GM21737 (cell line): ENCODE data around the gene SUCLA2.

ENCODE experiments used
- ATAC-seq: cut with Tn5 transposase; IDR thresholded peaks from one replicate; pipeline ENCODE4 v1.9.1; 2021; ENCODE audit warnings: mild to moderate bottlenecking, moderate library complexity; ENCODE audit not compliant: unreplicated experiment

The SUCLA2 gene

DNA sequence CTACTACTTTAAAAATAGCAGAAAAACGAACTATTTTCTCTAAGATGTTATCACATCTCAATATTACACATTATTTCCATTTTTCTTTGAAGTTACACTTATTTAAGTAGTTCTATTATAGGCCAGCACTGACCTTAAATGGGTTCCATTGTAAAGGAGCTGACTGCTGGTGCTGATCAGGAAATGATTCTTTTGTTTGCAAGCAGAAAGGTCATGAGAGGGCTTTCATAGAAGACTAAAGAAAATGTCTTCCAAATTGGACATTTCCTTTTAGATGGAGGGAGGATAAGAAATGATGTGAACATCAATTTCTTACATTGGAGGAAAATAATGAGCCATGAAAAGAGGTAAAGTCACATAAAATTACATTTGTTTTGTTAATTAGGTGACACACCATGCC lies 96.2 kb downstream of the SUCLA2 start:
- no peak for ATAC-seq

DNA sequence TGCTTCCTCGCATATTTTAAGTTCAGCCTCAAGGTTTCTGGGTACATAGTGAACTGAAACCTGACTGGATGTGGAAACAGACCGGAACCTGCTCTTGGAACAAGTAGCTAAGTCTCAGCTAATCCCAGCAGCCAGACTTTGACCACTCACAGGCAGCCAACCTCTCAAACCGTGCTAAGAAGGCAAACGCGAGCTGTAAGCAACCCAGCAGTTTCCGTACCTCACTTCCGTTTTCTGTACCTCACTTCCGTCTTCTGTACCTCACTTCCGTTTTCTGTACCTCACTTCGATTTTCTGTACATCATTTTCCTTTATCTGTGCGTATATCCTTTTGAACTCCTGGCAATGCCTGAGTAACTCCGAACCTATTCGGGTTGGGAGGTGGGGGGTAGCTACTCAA lies 96.8 kb downstream of the SUCLA2 start:
- ATAC-seq: no peak

DNA sequence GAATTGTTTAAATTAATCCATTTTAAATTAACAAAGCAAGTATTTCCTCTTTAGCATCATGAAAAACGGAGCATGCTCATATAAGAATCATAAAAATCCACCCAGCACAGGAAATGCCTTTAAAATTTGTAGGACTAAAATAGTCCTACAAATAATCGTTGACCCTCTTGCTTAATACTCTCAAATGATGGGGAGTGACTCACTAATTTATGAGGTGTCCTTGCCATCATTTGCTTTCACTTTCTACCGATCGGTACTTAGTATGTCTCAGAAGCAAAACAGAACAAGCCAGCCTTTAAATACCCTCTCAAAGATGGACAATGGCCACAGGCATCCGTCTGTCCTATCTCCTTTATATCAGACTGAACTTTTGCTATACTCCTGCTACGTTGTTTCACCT lies 97.2 kb downstream of the SUCLA2 start:
- ATAC-seq: no peak

DNA sequence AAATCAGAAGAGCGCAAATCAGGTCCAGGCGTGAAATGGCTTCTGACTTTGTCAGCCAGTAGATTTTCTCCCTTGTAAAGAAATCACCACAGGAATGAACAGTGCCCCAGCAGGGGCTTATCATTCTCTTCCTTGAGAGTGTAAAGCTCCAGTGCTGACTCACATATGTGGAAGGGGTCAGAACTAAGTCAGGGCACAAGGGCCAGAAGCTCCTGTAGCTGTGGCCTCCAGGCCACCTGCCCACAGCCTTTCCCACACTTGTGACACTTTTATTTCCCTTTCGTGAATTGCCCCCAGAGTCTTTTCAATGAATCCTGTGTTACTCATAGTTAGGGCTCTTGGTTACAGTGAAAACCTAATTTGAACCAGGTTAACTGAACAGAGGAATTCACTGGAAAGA lies 99.6 kb downstream of the SUCLA2 start:
- no peak for ATAC-seq

DNA sequence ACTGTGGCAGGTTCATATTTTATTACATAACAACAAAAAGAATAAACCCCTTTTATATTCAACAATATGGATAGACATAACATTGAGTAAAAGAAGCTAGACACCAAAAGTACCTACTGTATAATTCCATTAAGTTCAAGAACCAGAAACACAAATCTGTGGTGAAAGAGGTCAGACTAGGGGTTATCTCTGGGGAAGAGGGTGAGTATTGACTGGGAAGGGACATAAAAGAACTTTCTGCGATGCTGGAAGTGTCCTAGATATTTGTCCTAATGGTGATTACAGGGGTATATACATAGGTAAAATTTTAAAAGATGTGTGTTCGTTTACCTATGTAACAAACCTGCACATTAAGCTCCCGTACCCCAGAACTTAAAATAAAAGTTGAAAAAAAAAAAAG lies 103.0 kb downstream of the SUCLA2 start:
- no peak for ATAC-seq

DNA sequence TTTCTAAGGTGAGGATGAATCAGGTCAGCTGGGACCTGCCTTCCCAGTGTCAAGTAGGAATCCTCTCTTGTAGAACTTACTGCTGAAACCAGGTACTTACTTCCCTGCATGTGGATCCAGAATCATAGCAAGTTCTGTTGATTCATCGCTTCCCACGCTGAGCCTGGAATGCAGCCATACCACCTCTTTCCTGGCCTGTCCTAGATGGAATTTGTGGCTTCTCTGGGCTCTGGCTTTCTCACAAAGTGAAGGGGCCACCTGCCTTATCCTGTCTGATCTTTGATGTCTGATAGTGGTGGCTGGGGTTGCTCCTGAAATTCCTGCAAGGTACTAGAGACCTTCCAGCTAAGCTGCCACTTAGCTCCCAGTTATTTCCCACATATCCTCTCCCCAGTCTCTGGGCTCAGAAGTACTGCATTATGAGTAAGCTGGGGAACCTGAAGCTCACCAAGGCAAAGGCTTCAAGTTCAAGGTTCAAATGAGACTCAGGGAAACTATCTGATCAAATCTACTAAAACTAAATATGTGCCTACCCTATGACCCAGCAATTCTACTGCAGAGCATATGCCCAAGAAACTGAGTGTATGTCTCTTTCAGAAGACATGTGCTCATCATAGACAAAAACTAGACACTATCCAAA lies 103.5 kb downstream of the SUCLA2 start:
- ATAC-seq: no peak

DNA sequence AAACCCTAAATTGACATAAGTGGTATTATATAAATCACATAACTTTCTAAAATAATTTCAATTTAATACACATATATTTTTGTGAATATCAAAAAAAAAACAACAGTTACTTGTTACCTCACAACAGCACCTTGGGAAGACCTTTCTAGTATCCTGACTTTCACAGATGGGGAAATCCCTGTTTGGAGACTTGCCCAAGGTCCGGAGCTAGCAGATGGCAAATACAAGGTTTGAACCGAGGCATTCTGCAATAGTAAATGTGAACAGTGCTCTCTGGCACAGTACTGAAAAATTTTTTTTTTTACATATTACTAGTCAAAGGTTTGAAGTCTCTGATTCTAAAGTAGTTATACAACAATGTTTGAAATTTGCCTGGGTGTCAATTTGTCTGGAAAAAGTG lies 104.5 kb downstream of the SUCLA2 start:
- ATAC-seq: no peak

DNA sequence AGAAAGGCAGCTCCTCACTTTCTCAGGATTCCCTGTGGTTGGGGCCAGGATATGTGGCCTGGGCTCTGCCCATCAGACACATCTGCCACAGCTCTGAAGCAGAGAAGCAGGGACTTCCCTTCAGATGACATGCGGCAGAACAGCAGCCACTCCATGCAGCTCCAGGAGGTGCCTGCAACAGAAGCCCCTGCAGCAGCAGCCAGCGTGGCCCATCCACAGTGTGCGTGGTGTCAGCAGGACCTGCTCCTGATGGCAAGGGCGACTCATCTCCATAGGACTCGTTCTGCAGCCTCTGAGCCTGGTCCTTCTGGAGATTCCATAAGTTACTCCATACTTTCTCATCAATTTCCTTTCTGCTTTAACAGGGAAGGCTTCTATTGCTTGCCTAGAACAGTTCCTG lies 105.0 kb downstream of the SUCLA2 start:
- no peak for ATAC-seq

DNA sequence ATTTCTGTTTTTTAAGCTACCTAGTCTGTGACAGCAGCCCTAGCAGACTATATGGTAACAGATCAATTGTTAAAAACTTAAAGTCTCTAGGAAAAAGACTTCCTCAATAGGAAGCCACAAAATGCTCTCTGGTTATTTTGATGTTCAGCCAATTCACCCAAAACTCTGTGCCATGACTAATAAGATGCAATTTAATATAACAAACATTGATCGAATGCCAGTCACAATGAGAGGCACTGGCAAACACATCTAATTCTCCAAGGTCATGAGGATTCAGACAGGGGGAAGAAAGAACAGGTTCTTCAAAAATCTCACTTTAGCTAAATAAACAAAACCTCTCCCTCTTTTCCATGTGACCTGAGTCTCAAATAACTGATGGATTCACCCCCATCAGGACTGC lies 107.5 kb downstream of the SUCLA2 start:
- no peak for ATAC-seq
